IMR-90 (cell line): ENCODE data around the gene EML5. TPM values are rescaled to one million over a fixed set of nuclear protein-coding genes. Genes with fewer than 3 reads are reported as not detected.

Source experiments
- ATAC-seq: fragments of 200-7000 bp; cut with Tn5 transposase; 2 replicates; pipeline ENCODE4 v1.9.1; 2020; ENCODE audit warnings: low read depth, mild to moderate bottlenecking, moderate library complexity
- BruUV-seq: library from RNA; stranded (reverse); fragments of 400-500 nt; replicated peaks from 2 replicates; lab custom pipeline; 2021; lab: Mats Ljungman, UMichigan
- CTCF ChIA-PET: fragments of 300-600 bp; formaldehyde crosslinking; extraction: SDS; loops from one replicate; lab custom pipeline; 2021; ENCODE audit warnings: antibody characterized with exemption; lab: Yijun Ruan, JAX
- POLR2A ChIA-PET: fragments of 300-600 bp; sonication (Branson Sonifier 250); formaldehyde crosslinking; loops from one replicate; lab custom pipeline; 2022; ENCODE audit warnings: antibody characterized with exemption; ENCODE audit not compliant: unreplicated experiment; lab: Charles Lee
- DNase-seq: peaks from one replicate; pipeline ENCODE4 v3.0.0; 2013
- H2AFZ ChIP-seq: replicated peaks from 2 replicates; pipeline ENCODE3; 2013; ENCODE audit warnings: low read length, mild to moderate bottlenecking; ENCODE audit not compliant: poor library complexity
- H2AK5ac ChIP-seq: 2 replicates; pipeline ENCODE4 v1.6.1; 2013; ENCODE audit warnings: low read depth, low read length, inconsistent platforms
- H2AK9ac ChIP-seq: replicated peaks from 2 replicates; pipeline ENCODE3; 2013; ENCODE audit warnings: mild to moderate bottlenecking, low read depth, low read length, moderate library complexity; ENCODE audit not compliant: poor library complexity
- H2BK120ac ChIP-seq: 2 replicates; pipeline ENCODE4 v1.6.1; 2013; ENCODE audit warnings: low read depth, low read length, inconsistent platforms
- H2BK15ac ChIP-seq: 3 replicates; pipeline ENCODE4 v1.6.1; 2013; ENCODE audit warnings: low read depth, low read length, inconsistent platforms
- H2BK20ac ChIP-seq: 2 replicates; pipeline ENCODE4 v1.6.1; 2013; ENCODE audit warnings: low read depth, mild to moderate bottlenecking, inconsistent platforms, low read length, moderate library complexity
- H2BK5ac ChIP-seq: 2 replicates; pipeline ENCODE4 v1.6.1; 2013; ENCODE audit warnings: mild to moderate bottlenecking, low read depth, low read length, inconsistent platforms; ENCODE audit not compliant: poor library complexity, severe bottlenecking
- H3K14ac ChIP-seq: replicated peaks from 2 replicates; pipeline ENCODE4 v1.6.1; 2013; ENCODE audit warnings: low read depth, low read length, inconsistent platforms
- H3K18ac ChIP-seq: 2 replicates; pipeline ENCODE4 v1.6.1; 2013; ENCODE audit warnings: low read depth, low read length, control low read depth
- H3K23ac ChIP-seq: 2 replicates; pipeline ENCODE4 v1.6.1; 2013; ENCODE audit warnings: low read depth, low read length, inconsistent platforms
- H3K27ac ChIP-seq: 2 replicates; pipeline ENCODE4 v1.5.1; 2013; ENCODE audit warnings: mild to moderate bottlenecking, control low read depth, low read length; ENCODE audit not compliant: insufficient read depth
- H3K27me3 ChIP-seq: 2 replicates; pipeline ENCODE4 v1.6.1; 2013; ENCODE audit warnings: low read length; ENCODE audit not compliant: control insufficient read depth, insufficient read depth
- H3K36me3 ChIP-seq: 2 replicates; pipeline ENCODE4 v1.6.1; 2013; ENCODE audit warnings: low read length, mixed read lengths; ENCODE audit not compliant: control insufficient read depth, insufficient read depth
- H3K4ac ChIP-seq: 2 replicates; pipeline ENCODE4 v1.6.1; 2013; ENCODE audit warnings: low read depth, low read length, inconsistent platforms
- H3K4me1 ChIP-seq: 2 replicates; pipeline ENCODE4 v1.6.1; 2013; ENCODE audit warnings: low read length, mixed read lengths; ENCODE audit not compliant: control insufficient read depth, insufficient read depth
- H3K4me2 ChIP-seq: 2 replicates; pipeline ENCODE4 v1.6.1; 2013; ENCODE audit warnings: low read depth, mild to moderate bottlenecking, control low read depth, low read length, moderate library complexity
- H3K4me3 ChIP-seq: 2 replicates; pipeline ENCODE4 v1.5.1; 2013; ENCODE audit warnings: low read depth, mild to moderate bottlenecking, control low read depth, low read length, moderate library complexity; ENCODE audit not compliant: insufficient read depth
- H3K56ac ChIP-seq: 2 replicates; pipeline ENCODE4 v1.6.1; 2013; ENCODE audit warnings: low read length, inconsistent platforms; ENCODE audit not compliant: insufficient read depth; ENCODE audit errors: extremely low read depth
- H3K79me1 ChIP-seq, 2 experiments: 2 replicates each; pipeline ENCODE4 v1.6.1; 2013; ENCODE audit warnings: low read length in 2 of 2, inconsistent platforms in 1 of 2, low read depth in 1 of 2
- H3K9ac ChIP-seq: 2 replicates; pipeline ENCODE4 v1.6.1; 2013; ENCODE audit warnings: low read depth, low read length, control low read depth
- H3K9me1 ChIP-seq: 2 replicates; pipeline ENCODE4 v1.6.1; 2013; ENCODE audit warnings: low read length, inconsistent platforms; ENCODE audit not compliant: insufficient read depth
- H3K9me3 ChIP-seq: 2 replicates; pipeline ENCODE4 v1.6.1; 2013; ENCODE audit warnings: low read length; ENCODE audit not compliant: control insufficient read depth, insufficient read depth
- H4K20me1 ChIP-seq: 2 replicates; pipeline ENCODE4 v1.6.1; 2013; ENCODE audit warnings: low read length, inconsistent platforms; ENCODE audit not compliant: insufficient read depth
- H4K5ac ChIP-seq: 2 replicates; pipeline ENCODE4 v1.6.1; 2013; ENCODE audit warnings: mild to moderate bottlenecking, low read depth, low read length, control low read depth
- H4K8ac ChIP-seq, 2 experiments: 2 replicates each; pipeline ENCODE4 v1.6.1; 2013; ENCODE audit warnings: low read depth in 2 of 2, low read length in 2 of 2, control low read depth in 1 of 2, inconsistent platforms in 1 of 2
- H4K91ac ChIP-seq: 2 replicates; pipeline ENCODE4 v1.6.1; 2013; ENCODE audit warnings: low read depth, low read length, inconsistent platforms; ENCODE audit not compliant: insufficient read depth
- BHLHE40 ChIP-seq: fragments of 150-350 bp; IDR thresholded peaks from 2 replicates; pipeline ENCODE4 v1.6.1; 2016; ENCODE audit warnings: mild to moderate bottlenecking, low read depth, low read length
- CEBPB ChIP-seq: IDR thresholded peaks from 2 replicates; pipeline ENCODE4 v1.6.1; 2012; ENCODE audit warnings: low read depth, low read length, improper control_type of control experiment
- CHD1 ChIP-seq: IDR thresholded peaks from 2 replicates; pipeline ENCODE4 v1.6.1; 2012; ENCODE audit warnings: low read depth, low read length, improper control_type of control experiment
- FOS ChIP-seq: fragments of 150-350 bp; IDR thresholded peaks from 2 replicates; pipeline ENCODE4 v1.6.1; 2016; ENCODE audit warnings: low read depth, low read length
- MAFK ChIP-seq: IDR thresholded peaks from 2 replicates; pipeline ENCODE4 v1.6.1; 2012; ENCODE audit warnings: low read depth, low read length, improper control_type of control experiment
- MAZ ChIP-seq: IDR thresholded peaks from 2 replicates; pipeline ENCODE4 v1.6.1; 2012; ENCODE audit warnings: low read depth, mild to moderate bottlenecking, low read length, improper control_type of control experiment, moderate library complexity, borderline replicate concordance
- MXI1 ChIP-seq: IDR thresholded peaks from 2 replicates; pipeline ENCODE4 v1.6.1; 2012; ENCODE audit warnings: low read depth, mild to moderate bottlenecking, low read length, moderate library complexity, borderline replicate concordance
- NFE2L2 ChIP-seq: fragments of 150-350 bp; IDR thresholded peaks from 2 replicates; pipeline ENCODE4 v1.6.1; 2016; ENCODE audit warnings: low read depth, mild to moderate bottlenecking, low read length
- POLR2A ChIP-seq: IDR thresholded peaks from 2 replicates; pipeline ENCODE4 v1.6.1; 2012; ENCODE audit warnings: mild to moderate bottlenecking, low read depth, low read length
- RAD21 ChIP-seq: IDR thresholded peaks from 2 replicates; pipeline ENCODE4 v1.6.1; 2012; ENCODE audit warnings: low read length, improper control_type of control experiment
- RCOR1 ChIP-seq: IDR thresholded peaks from 2 replicates; pipeline ENCODE4 v1.6.1; 2012; ENCODE audit warnings: mild to moderate bottlenecking, low read length, improper control_type of control experiment; ENCODE audit not compliant: insufficient replicate concordance
- RFX5 ChIP-seq: IDR thresholded peaks from 2 replicates; pipeline ENCODE4 v1.8.0; 2012; ENCODE audit warnings: low read depth, mild to moderate bottlenecking, low read length, moderate library complexity
- SMC3 ChIP-seq: fragments of 150-350 bp; IDR thresholded peaks from 2 replicates; pipeline ENCODE4 v1.6.1; 2016; ENCODE audit warnings: low read depth, mild to moderate bottlenecking, antibody characterized with exemption, low read length, moderate library complexity
- WGBS, 2 experiments: methylation state at CpG; one replicate each; pipeline versions ENCODE4 v1.1.5 to v1.1.7; 2013; ENCODE audit warnings: missing lambda C conversion rate in 2 of 2; ENCODE audit not compliant: insufficient read length in 1 of 2; ENCODE audit errors: extremely low coverage in 2 of 2; 5-methylcytosine and 5-hydroxymethylcytosine counted together
- dilution Hi-C: fragments of 300-500 bp; cut with HindIII; formaldehyde crosslinking; loops from one replicate; pipeline ENCODE4 v1.14.3; 2018; ENCODE audit warnings: low sequenced_read_pairs; ENCODE audit not compliant: unreplicated experiment
- in situ Hi-C: fragments of 300-500 bp; cut with MboI; formaldehyde crosslinking; loops from 3 replicates; pipeline ENCODE4 v1.14.3; 2019; ENCODE audit warnings: low sequenced_read_pairs, inconsistent platforms, mixed read lengths
- intact Hi-C: fragments of 100-400 bp; cut with micrococcal nuclease; formaldehyde crosslinking; loops from 2 replicates; pipeline ENCODE4 v1.10.0; 2022
- polyA plus RNA-seq, 3 experiments: library from polyadenylated mRNA; depleted of rRNA; stranded (reverse); fragments of >200 nt; gene quantifications; 2 replicates each; pipeline ENCODE4 v1.2.3, GENCODE V29; 2012; ENCODE audit warnings: low replicate concordance in 1 of 3
- total RNA-seq: library from RNA; depleted of rRNA; stranded (reverse); fragments of >200 nt; gene quantifications from 2 replicates; pipeline ENCODE4 v1.2.3, GENCODE V29; 2012
- TF ChIP-seq, protein P1 (sequence below): fragments of 150-350 bp; IDR thresholded peaks from 2 replicates; pipeline ENCODE4 v1.6.1; 2017; ENCODE audit warnings: mild to moderate bottlenecking, antibody characterized with exemption, low read length, low read depth
- TF ChIP-seq, protein P2 (sequence below): conservative IDR thresholded peaks from 2 replicates; pipeline ENCODE4 v1.5.1; 2012; ENCODE audit warnings: mild to moderate bottlenecking, low read depth, low read length, improper control_type of control experiment
- TF ChIP-seq, protein P3 (sequence below): fragments of 150-350 bp; IDR thresholded peaks from 2 replicates; pipeline ENCODE4 v1.6.1; 2016; ENCODE audit warnings: low read depth, mild to moderate bottlenecking, low read length, moderate library complexity, borderline replicate concordance

Gene EML5
- total and polyA plus RNA-seq, 2 of the 4 experiments (the other 2 are of a cell fraction) = 8.1 to 22.2 TPM

DNA sequence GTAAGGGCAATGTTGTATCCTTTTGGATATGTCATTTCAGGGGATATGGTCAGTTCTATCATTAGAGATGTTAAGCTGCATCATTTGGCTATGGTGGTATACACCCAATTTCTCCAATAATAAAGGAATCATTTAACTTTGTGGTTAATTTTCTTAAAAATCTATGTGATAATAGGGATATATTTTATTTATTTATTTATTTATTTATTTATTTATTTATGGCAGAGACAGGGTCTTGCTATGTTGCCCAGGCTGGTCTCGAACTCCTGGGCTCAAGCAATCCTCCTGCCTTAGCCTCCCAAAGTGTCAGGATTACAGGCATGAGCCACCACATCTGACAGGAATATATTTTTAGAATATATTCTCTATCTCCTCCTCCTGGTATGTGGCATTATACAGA lies 85.7 kb downstream of the EML5 start:
- Histone ChIP-seq H2AK9ac (no peak overlapping the region), H3K4me3 (no peak overlapping the region), H4K91ac (no peak overlapping the region), H3K4me1 (no peaks in the 10 kb centered on the region), H3K27ac (no peak overlapping the region), H2BK15ac (no peak overlapping the region), H2AFZ (no peak overlapping the region), H3K4me2 (no peak overlapping the region), H3K9ac (no peak overlapping the region), H4K8ac (no peak overlapping the region), H3K4ac (no peak overlapping the region), H4K20me1 (no peaks in the 10 kb centered on the region), H4K5ac (no peak overlapping the region), H3K23ac (no peak overlapping the region), H3K9me3 (no peaks in the 10 kb centered on the region), H2BK5ac (no peak overlapping the region), H3K18ac (no peak overlapping the region), H3K9me1 (no peaks in the 10 kb centered on the region), H2AK5ac (no peak overlapping the region), H3K79me1 (no peaks in the 10 kb centered on the region; a peak in 1 of 4 replicates), H3K27me3 (no peaks in the 10 kb centered on the region), H3K56ac (no peak overlapping the region), H3K36me3 (peaks cover 3% of the 10 kb centered on the region; the same call in 1 of the 2 replicates), H2BK20ac (no peak overlapping the region), H2BK120ac (no peak overlapping the region), H3K14ac (no peak overlapping the region)
- BruUV-seq = no TSS peak
- dilution Hi-C loops = no loop called here
- no CpG with 5 or more reads among the region's 1 CpG for WGBS, 2 experiments
- intact Hi-C loops = no loop called here
- TF ChIP-seq MAFK (no peak), SMC3 (no peak), MXI1 (no peak), POLR2A (no peak), FOS (no peak), BHLHE40 (no peak), RAD21 (no peak), CEBPB (no peak), CHD1 (no peak), MAZ (no peak), RFX5 (no peak), NFE2L2 (no peak), RCOR1 (no peak)
- TF ChIP-seq, protein P1, sequence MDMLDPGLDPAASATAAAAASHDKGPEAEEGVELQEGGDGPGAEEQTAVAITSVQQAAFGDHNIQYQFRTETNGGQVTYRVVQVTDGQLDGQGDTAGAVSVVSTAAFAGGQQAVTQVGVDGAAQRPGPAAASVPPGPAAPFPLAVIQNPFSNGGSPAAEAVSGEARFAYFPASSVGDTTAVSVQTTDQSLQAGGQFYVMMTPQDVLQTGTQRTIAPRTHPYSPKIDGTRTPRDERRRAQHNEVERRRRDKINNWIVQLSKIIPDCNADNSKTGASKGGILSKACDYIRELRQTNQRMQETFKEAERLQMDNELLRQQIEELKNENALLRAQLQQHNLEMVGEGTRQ = no peak
- TF ChIP-seq, protein P2, sequence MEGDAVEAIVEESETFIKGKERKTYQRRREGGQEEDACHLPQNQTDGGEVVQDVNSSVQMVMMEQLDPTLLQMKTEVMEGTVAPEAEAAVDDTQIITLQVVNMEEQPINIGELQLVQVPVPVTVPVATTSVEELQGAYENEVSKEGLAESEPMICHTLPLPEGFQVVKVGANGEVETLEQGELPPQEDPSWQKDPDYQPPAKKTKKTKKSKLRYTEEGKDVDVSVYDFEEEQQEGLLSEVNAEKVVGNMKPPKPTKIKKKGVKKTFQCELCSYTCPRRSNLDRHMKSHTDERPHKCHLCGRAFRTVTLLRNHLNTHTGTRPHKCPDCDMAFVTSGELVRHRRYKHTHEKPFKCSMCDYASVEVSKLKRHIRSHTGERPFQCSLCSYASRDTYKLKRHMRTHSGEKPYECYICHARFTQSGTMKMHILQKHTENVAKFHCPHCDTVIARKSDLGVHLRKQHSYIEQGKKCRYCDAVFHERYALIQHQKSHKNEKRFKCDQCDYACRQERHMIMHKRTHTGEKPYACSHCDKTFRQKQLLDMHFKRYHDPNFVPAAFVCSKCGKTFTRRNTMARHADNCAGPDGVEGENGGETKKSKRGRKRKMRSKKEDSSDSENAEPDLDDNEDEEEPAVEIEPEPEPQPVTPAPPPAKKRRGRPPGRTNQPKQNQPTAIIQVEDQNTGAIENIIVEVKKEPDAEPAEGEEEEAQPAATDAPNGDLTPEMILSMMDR = no peak
- TF ChIP-seq, protein P3, sequence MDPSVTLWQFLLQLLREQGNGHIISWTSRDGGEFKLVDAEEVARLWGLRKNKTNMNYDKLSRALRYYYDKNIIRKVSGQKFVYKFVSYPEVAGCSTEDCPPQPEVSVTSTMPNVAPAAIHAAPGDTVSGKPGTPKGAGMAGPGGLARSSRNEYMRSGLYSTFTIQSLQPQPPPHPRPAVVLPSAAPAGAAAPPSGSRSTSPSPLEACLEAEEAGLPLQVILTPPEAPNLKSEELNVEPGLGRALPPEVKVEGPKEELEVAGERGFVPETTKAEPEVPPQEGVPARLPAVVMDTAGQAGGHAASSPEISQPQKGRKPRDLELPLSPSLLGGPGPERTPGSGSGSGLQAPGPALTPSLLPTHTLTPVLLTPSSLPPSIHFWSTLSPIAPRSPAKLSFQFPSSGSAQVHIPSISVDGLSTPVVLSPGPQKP = no peak
- no peak for ATAC-seq
- no peak for DNase-seq
- in situ Hi-C loops = no loop called here
- CTCF ChIA-PET = no interaction called here
- POLR2A ChIA-PET = no interaction called here
